Fibroblast of skin of left biceps (primary cell): Measurements from ENCODE around the gene HYI.
"Not testable (repeated sequence)": the region's sequence is repeated elsewhere in the genome, so short reads cannot be mapped to it uniquely, and the experiment has no call there.

ENCODE experiments used
- DNase-seq, 2 experiments: peaks; one replicate each; pipeline ENCODE4 v3.0.0-alpha.2; 2013; ENCODE audit warnings: low read depth in 2 of 2

The HYI gene

GRCh38 chr1:43427524-43427923 is 26.2 kb downstream of the HYI start:
- DNase-seq, result no peak

DNA sequence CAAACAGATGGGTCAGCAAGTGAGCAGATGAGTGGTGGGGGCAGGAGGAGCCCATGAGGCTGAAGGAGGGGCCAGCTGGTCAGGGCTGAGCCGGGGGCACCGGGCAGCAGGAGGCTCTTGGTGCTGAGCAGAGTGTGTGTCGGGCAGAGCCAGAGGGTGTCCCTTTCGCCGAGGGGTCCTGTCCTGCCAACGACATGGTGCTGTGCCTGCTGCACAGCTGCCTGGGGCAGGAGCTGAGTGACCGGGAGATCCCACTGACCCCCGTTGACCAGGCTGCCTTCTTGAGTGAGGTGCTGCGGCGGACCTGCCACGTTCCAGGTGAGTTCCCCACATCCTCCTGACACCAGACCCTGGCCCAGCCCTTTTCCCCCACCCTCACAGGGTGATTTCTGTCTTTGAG is 27.5 kb downstream of the HYI start:
- no peak for DNase-seq

GRCh38 chr1:43425045-43425444 is 28.7 kb downstream of the HYI start:
- no peak for DNase-seq

GRCh38 chr1:43423672-43424550 is 29.8 kb downstream of the HYI start:
- no peak for DNase-seq

DNA sequence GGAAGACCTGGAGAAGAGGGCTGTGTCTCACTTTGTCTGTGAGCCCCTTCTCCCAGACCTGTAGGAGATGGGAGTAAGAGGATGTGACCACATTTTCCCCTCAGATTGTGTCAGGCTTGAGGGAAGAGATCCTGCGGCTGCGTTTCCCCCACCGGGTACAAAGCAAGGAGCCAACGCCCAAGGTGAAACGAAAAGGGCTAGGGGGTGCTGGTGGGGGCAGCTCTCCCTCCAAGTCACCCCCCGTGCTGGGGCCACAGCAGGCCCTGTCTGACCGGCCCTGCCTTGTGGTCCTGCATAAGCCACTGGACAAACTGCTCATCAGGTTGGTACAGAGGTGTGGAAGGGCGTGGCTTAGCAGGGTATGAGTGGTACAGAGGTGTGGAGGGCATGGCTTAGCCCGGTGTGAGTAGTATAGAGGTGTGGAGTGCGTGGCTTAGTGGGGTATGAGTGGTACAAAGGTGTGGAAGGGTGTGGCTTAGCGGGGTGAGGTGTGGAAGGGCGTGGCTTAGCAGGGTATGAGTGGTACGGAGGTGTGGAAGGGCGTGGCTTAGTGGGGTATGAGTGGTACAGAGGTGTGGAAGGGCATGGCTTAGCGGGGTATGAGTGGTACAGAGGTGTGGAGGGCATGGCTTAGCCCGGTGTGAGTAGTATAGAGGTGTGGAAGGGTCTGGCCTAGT is 30.6 kb downstream of the HYI start:
- DNase-seq, result no peak

DNA sequence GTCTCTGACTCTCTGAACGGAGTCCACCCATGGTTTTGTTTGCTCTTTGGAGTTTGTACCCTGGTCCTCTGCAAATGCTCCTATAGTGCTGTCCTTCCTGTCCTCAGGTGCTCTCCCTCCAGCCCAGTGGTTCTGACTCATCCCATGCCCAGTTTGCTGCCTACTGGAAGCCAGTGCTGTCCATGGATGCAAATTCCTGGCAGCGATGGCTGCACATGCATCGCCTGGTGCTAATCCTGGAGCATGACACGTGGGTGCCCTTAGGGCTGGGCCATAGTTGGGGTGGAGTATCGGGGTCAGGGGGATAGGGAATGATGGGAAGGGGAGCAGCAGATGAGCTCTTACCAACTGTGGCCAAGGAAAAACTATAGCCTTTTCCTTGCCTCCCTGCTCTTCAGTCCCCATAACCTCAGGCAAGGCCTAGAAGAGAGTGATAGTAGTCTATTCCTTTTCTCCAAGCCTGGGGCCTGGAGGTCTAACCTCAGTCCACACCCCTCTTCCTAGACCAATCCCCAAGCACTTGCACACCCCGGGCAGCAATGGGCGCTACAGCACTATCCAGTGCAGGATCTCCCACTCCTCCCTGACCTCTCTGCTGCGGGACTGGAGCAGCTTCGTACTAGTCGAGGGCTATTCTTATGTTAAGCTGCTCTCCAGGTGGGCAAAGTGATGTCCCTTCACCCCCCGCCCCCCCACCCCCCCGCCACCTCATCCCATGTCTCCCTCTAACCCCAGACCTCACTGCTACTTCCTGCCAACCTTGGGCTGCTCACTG is 31.6 kb downstream of the HYI start:
- DNase-seq, result no peak

- no peak for DNase-seq
Measured at GRCh38 chr1:43421396-43421795, 32.3 kb downstream of the HYI start.

DNA sequence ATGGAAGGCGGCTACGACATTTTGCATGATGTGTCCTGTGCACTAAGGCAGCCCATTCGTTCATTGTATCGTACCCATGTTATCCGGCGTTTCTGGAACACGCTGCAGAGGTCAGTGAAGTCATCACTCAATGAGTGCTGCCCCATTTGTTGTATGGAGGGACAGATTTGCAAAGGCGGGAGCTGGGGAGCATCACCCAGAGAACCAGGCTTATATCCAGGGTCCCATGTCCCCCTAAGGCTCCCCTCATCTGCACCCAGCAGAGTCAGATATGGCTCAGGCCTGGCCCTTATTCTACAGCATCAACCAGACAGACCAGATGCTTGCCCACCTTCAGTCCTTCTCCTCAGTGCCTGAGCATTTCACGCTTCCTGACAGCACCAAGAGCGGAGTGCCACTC is 32.9 kb downstream of the HYI start:
- DNase-seq, result no peak

DNA sequence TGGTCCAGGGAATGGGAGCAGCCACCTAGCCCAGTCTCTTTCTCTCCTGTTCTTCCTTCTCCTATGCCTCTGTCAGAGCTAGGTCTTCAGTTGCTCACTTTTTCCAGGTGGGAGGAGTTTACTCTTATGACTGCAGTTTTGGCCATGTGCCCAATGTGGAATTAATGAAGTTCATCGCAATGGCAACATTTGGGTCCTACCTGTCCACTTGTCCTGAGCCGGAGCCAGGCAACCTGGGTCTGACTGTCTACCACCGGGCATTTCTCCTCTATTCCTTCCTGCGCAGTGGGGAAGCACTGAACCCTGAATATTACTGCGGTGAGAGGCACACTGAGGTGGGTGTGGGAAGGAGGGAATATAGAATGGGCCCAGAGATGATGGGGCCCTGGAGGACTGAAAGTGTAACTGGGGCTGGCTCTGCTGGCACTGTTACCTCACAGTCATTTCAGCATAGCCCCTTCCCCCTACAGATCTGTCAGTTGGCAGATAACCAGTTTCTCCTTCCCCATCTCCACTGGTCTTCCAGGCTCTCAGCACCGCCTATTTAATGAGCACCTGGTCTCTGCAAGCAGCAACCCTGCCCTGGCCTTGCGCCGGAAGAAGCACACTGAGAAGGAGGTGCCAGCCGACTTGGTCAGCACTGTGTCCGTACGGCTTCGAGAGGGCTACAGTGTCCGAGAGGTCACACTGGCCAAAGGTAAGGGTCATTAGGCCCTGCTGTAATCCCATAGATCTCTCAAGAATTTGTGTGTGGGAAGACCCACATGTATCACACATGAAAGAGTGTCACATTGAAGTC is 33.9 kb downstream of the HYI start:
- DNase-seq, result no peak

DNA sequence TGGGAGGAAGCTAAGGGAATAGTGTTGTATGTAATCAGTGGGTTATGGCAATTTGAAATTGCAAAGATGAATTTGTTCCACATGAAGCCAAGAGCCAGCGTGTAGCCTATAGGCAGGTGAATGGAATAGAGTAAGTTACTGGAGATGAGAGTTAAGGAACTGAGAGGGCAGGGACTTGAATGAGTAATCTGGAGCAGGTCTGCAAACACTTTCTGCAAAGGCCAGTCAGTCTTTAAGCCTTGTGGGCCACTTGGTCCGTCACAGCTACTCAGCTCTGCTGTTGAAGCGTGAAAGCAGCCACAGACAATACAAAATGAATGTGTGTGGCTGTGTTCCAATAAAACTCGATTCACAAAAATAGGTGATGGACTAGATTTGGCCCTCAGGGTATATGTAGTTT is 34.9 kb downstream of the HYI start:
- no peak for DNase-seq

DNA sequence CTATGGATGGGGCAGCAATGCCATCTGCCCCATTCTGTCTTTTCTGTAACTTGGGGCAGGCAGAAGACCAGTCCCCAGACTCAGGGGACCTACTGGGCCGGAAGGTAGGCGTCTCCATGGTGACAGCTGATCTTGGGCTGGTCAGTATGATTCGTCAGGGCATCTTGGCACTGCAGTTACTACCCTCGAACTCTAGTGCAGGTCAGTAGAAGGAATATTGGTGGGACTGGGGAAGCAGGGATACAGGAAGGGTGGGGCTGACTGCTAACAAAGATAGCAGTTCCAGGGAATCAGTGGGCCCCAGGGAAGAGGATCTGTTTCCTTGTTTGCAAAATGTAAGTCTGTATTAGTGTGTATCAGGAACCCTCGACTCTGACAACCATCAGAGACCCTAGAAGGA is 37.8 kb downstream of the HYI start:
- no peak for DNase-seq

GRCh38 chr1:43414634-43415223 is 39.0 kb downstream of the HYI start:
- peak in 1 of 2 experiments; percentile 6 for DNase-seq

- not testable (repeated sequence) for DNase-seq
Measured at GRCh38 chr1:43413426-43413825, 40.3 kb downstream of the HYI start.

DNA sequence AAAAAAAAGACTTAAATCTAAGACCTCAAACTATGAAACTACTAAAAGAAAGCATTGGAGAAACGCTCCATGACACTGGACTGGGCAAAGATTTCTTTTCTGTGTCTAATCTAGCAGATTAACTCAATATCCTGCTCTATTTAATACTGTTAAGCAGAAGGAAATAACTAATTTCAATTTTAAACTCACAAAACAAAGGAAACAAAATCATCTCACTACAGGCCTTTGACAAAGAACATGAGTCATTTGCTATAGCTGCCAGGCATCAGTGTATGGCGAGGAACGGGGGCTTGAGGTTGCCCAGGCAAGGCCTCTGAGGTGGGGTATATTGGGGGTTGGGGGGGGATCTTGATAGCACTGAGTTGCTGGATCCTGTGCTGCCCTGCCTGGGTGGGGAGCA is 43.2 kb downstream of the HYI start:
- no peak for DNase-seq

DNA sequence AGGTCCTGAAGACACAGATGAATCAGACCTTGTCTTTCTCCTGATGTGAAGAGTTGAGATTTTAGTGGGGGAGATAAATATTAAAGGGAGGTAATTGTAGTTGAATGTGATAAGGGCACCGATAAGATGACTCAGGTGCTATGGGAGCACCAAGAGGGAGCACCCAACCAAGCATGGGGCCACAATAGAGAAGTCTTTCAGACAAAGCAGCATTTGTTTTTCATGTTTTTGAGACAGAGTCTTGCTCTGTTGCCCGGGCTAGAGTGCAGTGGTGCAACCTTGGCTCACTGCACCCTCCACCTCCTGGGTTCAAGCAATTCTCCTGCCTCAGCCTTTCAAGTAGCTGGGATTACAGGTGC is 47.9 kb downstream of the HYI start:
- no peak for DNase-seq

DNA sequence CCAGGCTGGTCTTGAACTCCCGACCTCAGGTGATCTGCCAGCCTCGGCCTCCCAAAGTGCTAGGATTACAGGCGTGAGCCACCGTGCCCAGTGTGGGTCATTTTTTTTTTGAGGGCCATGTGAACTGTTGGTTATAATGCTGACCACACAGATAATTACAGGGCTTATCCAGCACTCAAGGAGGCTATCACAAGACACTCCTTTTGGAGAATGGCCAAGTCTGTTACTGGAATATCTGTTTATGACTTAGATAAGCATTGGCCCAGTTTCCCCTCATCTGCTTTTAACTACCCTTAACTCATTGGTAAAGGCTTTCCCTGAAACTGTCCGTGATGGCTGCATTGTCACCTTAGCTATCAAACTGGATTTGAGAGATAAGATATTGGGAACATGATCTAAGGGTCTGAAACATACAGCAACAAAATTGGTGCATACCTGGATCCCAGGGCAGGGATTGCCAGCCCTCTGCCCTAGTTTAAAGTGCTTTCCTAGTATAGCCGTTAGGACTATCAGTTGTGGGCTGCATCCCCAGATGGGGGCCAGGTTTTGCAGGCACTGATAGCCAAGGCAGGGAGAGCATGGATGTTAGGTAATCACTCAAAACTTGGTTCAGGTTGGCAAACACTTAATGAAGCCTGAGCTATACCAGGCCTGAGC is 48.4 kb downstream of the HYI start:
- no peak for DNase-seq

DNA sequence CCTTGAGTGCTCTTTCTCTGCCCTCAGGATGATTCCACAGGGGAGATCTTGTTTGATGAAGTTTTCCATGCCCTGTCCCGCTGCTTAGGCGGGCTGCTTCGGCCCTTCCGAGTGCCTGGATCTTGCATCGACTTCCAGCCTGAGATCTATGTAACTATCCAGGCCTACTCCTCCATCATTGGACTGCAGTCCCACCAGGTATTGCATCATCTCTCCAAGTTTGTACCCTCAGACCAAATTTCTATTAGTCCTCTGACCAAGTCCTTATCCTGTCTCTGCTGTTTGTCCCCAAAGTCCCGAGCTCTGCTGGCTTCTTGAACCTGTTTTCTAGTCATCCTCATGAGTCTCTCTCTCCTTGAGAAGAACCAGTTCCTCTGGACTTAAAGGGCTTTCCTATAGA is 49.4 kb downstream of the HYI start:
- DNase-seq, result no peak

DNA sequence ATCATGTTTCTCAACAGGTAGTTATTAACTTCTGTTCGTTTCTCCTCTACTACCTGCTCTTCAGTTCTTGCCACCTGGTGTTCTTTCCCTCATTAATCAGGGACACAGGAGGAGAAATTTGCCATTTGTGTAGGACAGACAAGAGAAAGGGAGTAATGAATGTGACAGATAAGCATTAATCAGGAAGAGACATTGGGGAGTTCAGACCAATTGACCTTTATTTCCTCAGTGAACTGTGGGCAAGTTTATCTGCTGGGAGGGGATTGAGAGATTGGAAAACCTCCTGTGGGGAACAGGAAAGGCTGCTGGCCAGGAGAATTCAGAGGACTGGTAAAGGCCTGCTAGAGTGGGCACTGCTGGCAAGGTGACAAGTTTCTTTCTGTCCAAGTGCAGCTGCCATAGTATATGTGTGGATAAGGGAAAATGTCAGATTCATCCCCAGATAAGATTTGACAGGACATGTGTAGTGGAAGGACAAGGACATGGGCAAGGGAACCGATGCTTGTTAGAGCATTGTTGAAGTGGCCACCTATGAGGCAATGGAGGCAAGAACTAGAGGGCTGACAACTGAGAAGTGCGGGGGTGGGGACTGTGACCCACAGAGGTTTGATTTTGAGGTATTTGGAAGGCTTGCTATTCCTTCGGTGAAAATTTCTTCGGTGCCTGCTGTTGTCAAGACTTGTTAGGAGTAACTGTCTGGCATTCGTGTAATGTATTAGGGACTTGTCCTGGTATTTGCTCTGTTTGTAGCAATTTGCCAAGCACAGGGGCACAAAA is 51.5 kb downstream of the HYI start:
- no peak for DNase-seq
